SK-N-SH (cell line): ENCODE results near the gene PEX10.

Experiments used
- CTCF ChIP-seq: fragments of 200-600 bp; sonication (generic); IDR thresholded peaks from 2 replicates; pipeline ENCODE4 v1.6.1; 2017; ENCODE audit warnings: antibody characterized with exemption, mild to moderate bottlenecking, moderate library complexity
- EP300 ChIP-seq, 2 experiments: IDR thresholded peaks; 2 replicates each; pipeline versions ENCODE4 v1.4.0 to v1.6.1; 2012; ENCODE audit warnings: borderline replicate concordance in 1 of 2, low read depth in 1 of 2, low read length in 1 of 2
- EZH2phosphoT487 ChIP-seq: fragments of 200-600 bp; sonication (generic); IDR thresholded peaks from 2 replicates; pipeline ENCODE4 v1.6.1; 2017; ENCODE audit warnings: low read depth, mixed run types, mild to moderate bottlenecking, antibody characterized with exemption, moderate library complexity, borderline replicate concordance
- FOXM1 ChIP-seq: IDR thresholded peaks from 2 replicates; pipeline ENCODE4 v1.4.0; 2012; ENCODE audit warnings: low read depth, mild to moderate bottlenecking
- SMC3 ChIP-seq: IDR thresholded peaks from 2 replicates; pipeline ENCODE4 v1.6.1; 2012; ENCODE audit warnings: low read depth, low read length, improper control_type of control experiment

GRCh38 chr1:2385606-2386280 is 26.6 kb downstream of the PEX10 start:
- TF ChIP-seq CTCF = no peak
- TF ChIP-seq SMC3 = no peak
- no peak for TF ChIP-seq EP300 (IDR thresholded peaks at IDR 0.05; ENCODE audit: borderline replicate concordance in 1 of 2, low read depth in 1 of 2, low read length in 1 of 2)
- TF ChIP-seq FOXM1 = no peak
- no peak for TF ChIP-seq EZH2phosphoT487
